Measurements from ENCODE around the gene SPTLC1.
"Not testable (repeated sequence)": the region's sequence is repeated elsewhere in the genome, so short reads cannot be mapped to it uniquely, and the experiment has no call there.

The SPTLC1 gene

GRCh38 chr9:92142329-92142728, 27.1 kb upstream of the SPTLC1 start:
- TF ChIP-seq, protein P1, sequence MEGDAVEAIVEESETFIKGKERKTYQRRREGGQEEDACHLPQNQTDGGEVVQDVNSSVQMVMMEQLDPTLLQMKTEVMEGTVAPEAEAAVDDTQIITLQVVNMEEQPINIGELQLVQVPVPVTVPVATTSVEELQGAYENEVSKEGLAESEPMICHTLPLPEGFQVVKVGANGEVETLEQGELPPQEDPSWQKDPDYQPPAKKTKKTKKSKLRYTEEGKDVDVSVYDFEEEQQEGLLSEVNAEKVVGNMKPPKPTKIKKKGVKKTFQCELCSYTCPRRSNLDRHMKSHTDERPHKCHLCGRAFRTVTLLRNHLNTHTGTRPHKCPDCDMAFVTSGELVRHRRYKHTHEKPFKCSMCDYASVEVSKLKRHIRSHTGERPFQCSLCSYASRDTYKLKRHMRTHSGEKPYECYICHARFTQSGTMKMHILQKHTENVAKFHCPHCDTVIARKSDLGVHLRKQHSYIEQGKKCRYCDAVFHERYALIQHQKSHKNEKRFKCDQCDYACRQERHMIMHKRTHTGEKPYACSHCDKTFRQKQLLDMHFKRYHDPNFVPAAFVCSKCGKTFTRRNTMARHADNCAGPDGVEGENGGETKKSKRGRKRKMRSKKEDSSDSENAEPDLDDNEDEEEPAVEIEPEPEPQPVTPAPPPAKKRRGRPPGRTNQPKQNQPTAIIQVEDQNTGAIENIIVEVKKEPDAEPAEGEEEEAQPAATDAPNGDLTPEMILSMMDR (conservative IDR thresholded peaks at IDR 0.05; ENCODE audit: low read depth, low read length): no peak
- no peak for DNase-seq (ENCODE audit: low read depth)
- no peak overlapping the region for H3K4me3 ChIP-seq (ENCODE audit: low read length)

GRCh38 chr9:92141144-92142129, 26.2 kb upstream of the SPTLC1 start:
- H3K4me3 ChIP-seq (ENCODE audit: low read length): peak overlapping the region; percentile 36
- DNase-seq (ENCODE audit: low read depth): no peak
- TF ChIP-seq, protein P1 (conservative IDR thresholded peaks at IDR 0.05; ENCODE audit: low read depth, low read length): no peak

DNA sequence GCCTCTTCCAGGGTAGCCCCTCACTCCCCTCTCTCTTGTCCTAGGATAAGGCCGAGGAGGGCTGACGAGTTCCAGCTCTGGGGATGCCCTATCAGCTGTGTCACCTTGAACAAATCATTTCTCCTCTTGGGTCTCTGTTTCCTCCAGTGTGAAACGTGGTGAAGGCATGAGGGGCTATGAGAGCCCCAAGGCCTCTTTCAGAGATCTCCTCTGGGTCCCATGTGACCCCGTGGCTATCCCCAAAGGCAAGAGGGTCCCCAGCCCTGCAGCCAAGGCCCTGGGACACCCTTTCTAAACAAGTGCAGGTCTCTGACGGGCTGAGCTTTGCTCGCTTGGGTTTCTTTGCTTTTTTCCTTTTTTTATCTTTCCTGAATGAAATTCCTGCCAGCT, 25.5 kb upstream of the SPTLC1 start:
- H3K4me3 ChIP-seq (ENCODE audit: low read length): peak overlapping the region; percentile 36
- no peak for DNase-seq (ENCODE audit: low read depth)
- TF ChIP-seq, protein P1 (conservative IDR thresholded peaks at IDR 0.05; ENCODE audit: low read depth, low read length): no peak

DNA sequence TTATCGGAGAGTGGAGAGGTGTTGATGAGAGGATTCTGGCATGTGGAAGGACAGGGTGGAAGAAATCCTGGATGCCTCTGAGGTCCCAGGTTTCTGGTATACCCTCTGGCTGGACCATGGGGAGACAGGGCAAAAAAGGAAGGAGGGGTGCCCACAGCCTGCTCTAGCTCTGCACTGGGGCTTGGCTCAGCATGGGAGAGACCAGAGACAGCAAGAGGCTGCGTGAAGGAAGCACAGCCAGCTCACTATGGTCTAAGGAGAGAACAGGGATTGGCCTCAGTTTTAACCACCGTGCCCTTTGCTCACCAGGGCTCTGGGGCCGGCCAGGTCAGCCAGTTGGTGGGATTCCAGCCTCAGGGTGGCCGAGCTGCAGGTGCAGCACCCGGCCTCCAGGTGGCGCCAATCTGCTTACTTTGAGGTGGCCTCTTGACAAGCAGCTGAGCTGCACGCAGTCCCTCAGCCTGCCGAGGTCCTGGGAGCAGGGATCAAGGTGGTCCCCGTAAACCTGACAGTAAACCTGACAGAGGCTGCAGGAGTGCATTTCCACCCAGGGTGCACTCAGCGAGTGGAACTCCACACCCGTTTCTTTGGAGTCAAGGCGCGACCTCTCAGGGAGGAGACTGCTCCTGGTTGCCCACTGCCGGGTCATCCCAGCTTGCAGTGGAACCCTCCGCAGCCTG, 25.0 kb upstream of the SPTLC1 start:
- H3K4me3 ChIP-seq (ENCODE audit: low read length): peak overlapping the region; percentile 7
- DNase-seq (ENCODE audit: low read depth): no peak
- TF ChIP-seq, protein P1 (conservative IDR thresholded peaks at IDR 0.05; ENCODE audit: low read depth, low read length): peak; percentile 93

GRCh38 chr9:92138960-92139540, 23.8 kb upstream of the SPTLC1 start:
- not testable (repeated sequence) for DNase-seq (ENCODE audit: low read depth); H3K4me3 ChIP-seq (ENCODE audit: low read length)
- TF ChIP-seq, protein P1 (conservative IDR thresholded peaks at IDR 0.05; ENCODE audit: low read depth, low read length): peak; percentile 41

- TF ChIP-seq, protein P1 (conservative IDR thresholded peaks at IDR 0.05; ENCODE audit: low read depth, low read length): peak; percentile 80
- no peak for DNase-seq (ENCODE audit: low read depth)
- no peak overlapping the region for H3K4me3 ChIP-seq (ENCODE audit: low read length)
These were observed 23.1 kb upstream of the SPTLC1 start for GRCh38 chr9:92138157-92138959.
